ENCODE results near the gene SH3BGR.

GRCh38 chr21:39483917-39484316, 32.1 kb downstream of the SH3BGR start:
- TF ChIP-seq CTCF (IDR thresholded peaks at IDR 0.05; ENCODE audit: low read depth, low read length, poor library complexity, severe bottlenecking) (no peak), EZH2phosphoT487 (IDR thresholded peaks at IDR 0.05; ENCODE audit: borderline replicate concordance, low read length) (no peak)
